Measurements from ENCODE around the gene MAP7.

DNA sequence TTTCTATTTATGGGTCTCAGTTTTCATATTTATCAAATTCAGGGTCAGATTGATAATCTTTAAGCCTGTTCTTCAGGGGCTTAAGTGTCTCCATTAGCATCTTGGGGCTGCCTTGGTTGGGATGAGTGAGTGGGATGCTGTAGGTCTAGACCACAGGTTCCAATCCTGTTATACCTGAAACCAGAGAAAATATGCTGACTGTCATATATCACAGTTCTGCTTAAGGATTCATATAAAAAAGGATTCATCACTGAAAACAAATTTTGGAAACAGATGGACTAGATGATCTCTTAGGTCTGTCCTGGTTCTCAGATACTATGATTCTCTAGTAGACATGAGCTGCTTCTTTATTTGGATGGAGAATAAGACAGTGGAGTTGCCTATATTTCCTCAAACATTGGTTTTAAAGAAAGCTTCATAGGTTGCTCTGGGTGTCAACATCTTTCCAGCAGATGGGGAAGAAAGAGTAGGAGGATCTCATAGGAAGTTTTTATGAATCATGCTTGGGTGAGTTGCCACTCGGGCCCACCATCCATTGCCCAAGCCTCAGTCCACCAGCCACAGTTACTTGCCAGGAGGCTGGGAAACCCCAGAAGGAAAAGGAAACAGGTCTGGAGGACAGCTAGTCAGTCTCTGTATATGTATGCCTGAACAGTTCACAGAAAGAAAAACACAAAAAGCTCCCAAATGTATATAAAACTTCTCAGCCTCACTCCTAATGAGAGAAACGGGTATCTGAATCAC is 42.9 kb upstream of the MAP7 start:
- TF ChIP-seq POLR2AphosphoS5 (IDR thresholded peaks at IDR 0.05; ENCODE audit: insufficient read depth, low read depth, low read length) (no peak), EZH2 (IDR thresholded peaks at IDR 0.05; ENCODE audit: borderline replicate concordance, low read depth, low read length, severe bottlenecking) (no peak), POLR2A (IDR thresholded peaks at IDR 0.05; ENCODE audit: low read depth, low read length) (no peak), GATA2 (IDR thresholded peaks at IDR 0.05; ENCODE audit: insufficient read depth, insufficient read length, low read depth, low read length) (no peak)
- TF ChIP-seq, protein P1, sequence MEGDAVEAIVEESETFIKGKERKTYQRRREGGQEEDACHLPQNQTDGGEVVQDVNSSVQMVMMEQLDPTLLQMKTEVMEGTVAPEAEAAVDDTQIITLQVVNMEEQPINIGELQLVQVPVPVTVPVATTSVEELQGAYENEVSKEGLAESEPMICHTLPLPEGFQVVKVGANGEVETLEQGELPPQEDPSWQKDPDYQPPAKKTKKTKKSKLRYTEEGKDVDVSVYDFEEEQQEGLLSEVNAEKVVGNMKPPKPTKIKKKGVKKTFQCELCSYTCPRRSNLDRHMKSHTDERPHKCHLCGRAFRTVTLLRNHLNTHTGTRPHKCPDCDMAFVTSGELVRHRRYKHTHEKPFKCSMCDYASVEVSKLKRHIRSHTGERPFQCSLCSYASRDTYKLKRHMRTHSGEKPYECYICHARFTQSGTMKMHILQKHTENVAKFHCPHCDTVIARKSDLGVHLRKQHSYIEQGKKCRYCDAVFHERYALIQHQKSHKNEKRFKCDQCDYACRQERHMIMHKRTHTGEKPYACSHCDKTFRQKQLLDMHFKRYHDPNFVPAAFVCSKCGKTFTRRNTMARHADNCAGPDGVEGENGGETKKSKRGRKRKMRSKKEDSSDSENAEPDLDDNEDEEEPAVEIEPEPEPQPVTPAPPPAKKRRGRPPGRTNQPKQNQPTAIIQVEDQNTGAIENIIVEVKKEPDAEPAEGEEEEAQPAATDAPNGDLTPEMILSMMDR (IDR thresholded peaks at IDR 0.05; ENCODE audit: extremely low read depth in 1 of 2, insufficient read depth in 1 of 2, low read depth in 1 of 2, low read length in 2 of 2) = no peak
